ENCODE results near the gene AK9. TPM values are rescaled to one million over a fixed set of nuclear protein-coding genes. Genes with fewer than 3 reads are reported as not detected.

Gene AK9
- total RNA-seq, 4 donors from 2014 or later, result 3.1 to 9.5 (median 6.3) TPM

GRCh38 chr6:109623288-109623687 lies 67.7 kb downstream of the AK9 start:
- H3K4me3 ChIP-seq, result no peak overlapping the region
- peaks cover 4% of the 10 kb centered on the region for H3K9me3 ChIP-seq
- no peak overlapping the region for H3K27ac ChIP-seq
- no peaks in the 10 kb centered on the region for H3K27me3 ChIP-seq
- H3K36me3 ChIP-seq, result no peaks in the 10 kb centered on the region
- DNase-seq (ENCODE audit: low spot score in 2 of 2), result no peak
- no peaks in the 10 kb centered on the region for H3K4me1 ChIP-seq
- WGBS, result 47% methylated on average over 3 of the region's 3 CpGs
- TF ChIP-seq POLR2AphosphoS5 (IDR thresholded peaks at IDR 0.05) (no peak), CTCF (IDR thresholded peaks at IDR 0.05) (no peak), EP300 (IDR thresholded peaks at IDR 0.05) (no peak), POLR2A (IDR thresholded peaks at IDR 0.05) (no peak)

GRCh38 chr6:109612268-109612667 lies 78.7 kb downstream of the AK9 start:
- Histone ChIP-seq H3K27ac (no peak overlapping the region), H3K9me3 (no peaks in the 10 kb centered on the region), H3K27me3 (no peaks in the 10 kb centered on the region), H3K36me3 (no peaks in the 10 kb centered on the region), H3K4me1 (no peaks in the 10 kb centered on the region), H3K4me3 (no peak overlapping the region)
- no peak for DNase-seq (ENCODE audit: low spot score in 2 of 2)
- 48% methylated on average over 1 of the region's 1 CpG for WGBS
- TF ChIP-seq EP300 (IDR thresholded peaks at IDR 0.05), result no peak
- no peak for TF ChIP-seq CTCF (IDR thresholded peaks at IDR 0.05)
- no peak for TF ChIP-seq POLR2A (IDR thresholded peaks at IDR 0.05)
- TF ChIP-seq POLR2AphosphoS5 (IDR thresholded peaks at IDR 0.05), result no peak

GRCh38 chr6:109611502-109611901 lies 79.5 kb downstream of the AK9 start:
- Histone ChIP-seq H3K27me3 (no peaks in the 10 kb centered on the region), H3K36me3 (no peaks in the 10 kb centered on the region), H3K4me3 (no peak overlapping the region), H3K27ac (no peak overlapping the region), H3K9me3 (no peaks in the 10 kb centered on the region), H3K4me1 (no peaks in the 10 kb centered on the region)
- TF ChIP-seq EP300 (IDR thresholded peaks at IDR 0.05) (no peak), POLR2A (IDR thresholded peaks at IDR 0.05) (no peak), POLR2AphosphoS5 (IDR thresholded peaks at IDR 0.05) (no peak), CTCF (IDR thresholded peaks at IDR 0.05) (no peak)
- no peak for DNase-seq (ENCODE audit: low spot score in 2 of 2)
- WGBS, result 100% methylated on average over 1 of the region's 1 CpG

GRCh38 chr6:109610590-109610989 lies 80.4 kb downstream of the AK9 start:
- Histone ChIP-seq H3K27me3 (no peaks in the 10 kb centered on the region), H3K36me3 (no peaks in the 10 kb centered on the region), H3K27ac (no peak overlapping the region), H3K4me3 (no peak overlapping the region), H3K9me3 (no peaks in the 10 kb centered on the region), H3K4me1 (no peaks in the 10 kb centered on the region)
- TF ChIP-seq POLR2A (IDR thresholded peaks at IDR 0.05) (no peak), CTCF (IDR thresholded peaks at IDR 0.05) (no peak)
- DNase-seq (ENCODE audit: low spot score in 2 of 2), result no peak
- WGBS, result 62% methylated on average over 2 of the region's 2 CpGs

- no peak for TF ChIP-seq CTCF (IDR thresholded peaks at IDR 0.05)
- no peak for TF ChIP-seq POLR2AphosphoS5 (IDR thresholded peaks at IDR 0.05)
- TF ChIP-seq POLR2A (IDR thresholded peaks at IDR 0.05), result no peak
- WGBS, result 86% methylated on average over 1 of the region's 1 CpG
- Histone ChIP-seq H3K27me3 (no peaks in the 10 kb centered on the region), H3K27ac (no peak overlapping the region), H3K9me3 (no peaks in the 10 kb centered on the region), H3K36me3 (no peaks in the 10 kb centered on the region), H3K4me3 (no peak overlapping the region), H3K4me1 (no peaks in the 10 kb centered on the region)
- DNase-seq (ENCODE audit: low spot score in 2 of 2), result no peak
These were observed 81.3 kb downstream of the AK9 start for GRCh38 chr6:109609737-109610136.
